HepG2 (cell line): ENCODE measurements around the gene CCND1. TPM values are rescaled to one million over a fixed set of nuclear protein-coding genes. Genes with fewer than 3 reads are reported as not detected.

Experiments
- FIP1L1 ChIP-seq: fragments of 200-400 bp; formaldehyde crosslinking; IDR thresholded peaks from 2 replicates; pipeline ENCODE4 v1.6.1; 2018; ENCODE audit warnings: low read depth, mild to moderate bottlenecking, low read length, moderate library complexity, borderline replicate concordance; ENCODE audit not compliant: insufficient read depth
- MAF1 ChIP-seq: sonication (generic); formaldehyde crosslinking; IDR thresholded peaks from 2 replicates; pipeline ENCODE4 v1.5.0; 2020; ENCODE audit warnings: missing genetic modification reagents, borderline replicate concordance
- MTA1 ChIP-seq: sonication (generic); formaldehyde crosslinking; IDR thresholded peaks from 2 replicates; pipeline ENCODE4 v1.4.0; 2020; ENCODE audit warnings: missing genetic modification reagents, mild to moderate bottlenecking, borderline replicate concordance
- PITX1 ChIP-seq: sonication (generic); formaldehyde crosslinking; IDR thresholded peaks from 2 replicates; pipeline ENCODE4 v1.5.1; 2020; ENCODE audit warnings: mild to moderate bottlenecking, missing genetic modification reagents
- RAD21 ChIP-seq: fragments of 450-650 bp; formaldehyde crosslinking; IDR thresholded peaks from 2 replicates; pipeline ENCODE4 v1.5.0; 2020; ENCODE audit warnings: mild to moderate bottlenecking
- REL ChIP-seq: sonication (generic); formaldehyde crosslinking; conservative IDR thresholded peaks from 2 replicates; pipeline ENCODE4 v1.8.0; 2022; ENCODE audit warnings: mild to moderate bottlenecking, missing genetic modification reagents, moderate library complexity
- SALL1 ChIP-seq: sonication (generic); formaldehyde crosslinking; IDR thresholded peaks from 2 replicates; pipeline ENCODE4 v1.8.0; 2022; ENCODE audit warnings: mild to moderate bottlenecking, missing genetic modification reagents
- ZNF274 ChIP-seq: sonication (generic); formaldehyde crosslinking; IDR thresholded peaks from 2 replicates; pipeline ENCODE4 v1.5.1; 2020; ENCODE audit warnings: mild to moderate bottlenecking, missing genetic modification reagents
- ZNF891 ChIP-seq: sonication (generic); formaldehyde crosslinking; IDR thresholded peaks from 2 replicates; pipeline ENCODE4 v1.5.0; 2020; ENCODE audit warnings: mild to moderate bottlenecking, missing genetic modification reagents
- polyA plus RNA-seq, 8 experiments: library from polyadenylated mRNA; depleted of rRNA in 3 of 8; stranded (reverse) in 7 of 8; unstranded in 1 of 8; fragments of >200 nt; fragmentation: Illumina TruSeq in 4 of 8; extraction: Trizol in 4 of 8; gene quantifications; 2 replicates each; pipeline versions ENCODE4 v1.2.1 to v1.2.3, GENCODE V29; 2011 to 2016; ENCODE audit warnings: low read depth in 4 of 8, missing spikeins in 1 of 8, mixed read lengths in 1 of 8; ENCODE audit not compliant: insufficient read depth in 1 of 8
- total RNA-seq, 5 experiments: library from RNA; depleted of rRNA; stranded (reverse); fragments of >200 nt; fragmentation: Illumina TruSeq; extraction: Trizol; gene quantifications; 2 replicates each; pipeline ENCODE4 v1.2.3, GENCODE V29; 2016; ENCODE audit warnings: low read depth in 1 of 5
- TF ChIP-seq, protein P1 (sequence below): sonication (generic); formaldehyde crosslinking; IDR thresholded peaks from 2 replicates; pipeline ENCODE4 v1.4.0; 2020; ENCODE audit warnings: missing genetic modification reagents
- TF ChIP-seq, protein P2 (sequence below): sonication (generic); formaldehyde crosslinking; IDR thresholded peaks from 2 replicates; pipeline ENCODE4 v1.8.0; 2022; ENCODE audit warnings: mild to moderate bottlenecking, missing genetic modification reagents; ENCODE audit not compliant: insufficient replicate concordance
- TF ChIP-seq, protein P3 (sequence below): sonication (generic); formaldehyde crosslinking; IDR thresholded peaks from 2 replicates; pipeline ENCODE4 v1.5.0; 2020; ENCODE audit warnings: missing genetic modification reagents
- TF ChIP-seq, protein P4 (sequence below): sonication (generic); formaldehyde crosslinking; IDR thresholded peaks from 2 replicates; pipeline ENCODE4 v1.8.1; 2023; ENCODE audit warnings: mild to moderate bottlenecking, missing genetic modification reagents, borderline replicate concordance
- TF ChIP-seq, protein P5 (sequence below): sonication (generic); formaldehyde crosslinking; IDR thresholded peaks from 2 replicates; pipeline ENCODE4 v1.8.0; 2022; ENCODE audit warnings: mild to moderate bottlenecking, missing genetic modification reagents
- TF ChIP-seq, protein P6 (sequence below): sonication (generic); formaldehyde crosslinking; IDR thresholded peaks from 2 replicates; pipeline ENCODE4 v1.4.0; 2020; ENCODE audit warnings: missing genetic modification reagents
- TF ChIP-seq, protein P7 (sequence below): sonication (generic); formaldehyde crosslinking; IDR thresholded peaks from 2 replicates; pipeline ENCODE4 v1.5.1; 2020; ENCODE audit warnings: missing genetic modification reagents, mild to moderate bottlenecking, borderline replicate concordance
- TF ChIP-seq, protein P8 (sequence below): sonication (generic); formaldehyde crosslinking; IDR thresholded peaks from 2 replicates; pipeline ENCODE4 v1.4.0; 2020; ENCODE audit warnings: mild to moderate bottlenecking, missing genetic modification reagents

The CCND1 gene
- total and polyA plus RNA-seq, 2 of the 13 experiments (the other 11 are each of a cell fraction or from before 2014, with no cell fraction given), result 107 to 136 TPM

DNA sequence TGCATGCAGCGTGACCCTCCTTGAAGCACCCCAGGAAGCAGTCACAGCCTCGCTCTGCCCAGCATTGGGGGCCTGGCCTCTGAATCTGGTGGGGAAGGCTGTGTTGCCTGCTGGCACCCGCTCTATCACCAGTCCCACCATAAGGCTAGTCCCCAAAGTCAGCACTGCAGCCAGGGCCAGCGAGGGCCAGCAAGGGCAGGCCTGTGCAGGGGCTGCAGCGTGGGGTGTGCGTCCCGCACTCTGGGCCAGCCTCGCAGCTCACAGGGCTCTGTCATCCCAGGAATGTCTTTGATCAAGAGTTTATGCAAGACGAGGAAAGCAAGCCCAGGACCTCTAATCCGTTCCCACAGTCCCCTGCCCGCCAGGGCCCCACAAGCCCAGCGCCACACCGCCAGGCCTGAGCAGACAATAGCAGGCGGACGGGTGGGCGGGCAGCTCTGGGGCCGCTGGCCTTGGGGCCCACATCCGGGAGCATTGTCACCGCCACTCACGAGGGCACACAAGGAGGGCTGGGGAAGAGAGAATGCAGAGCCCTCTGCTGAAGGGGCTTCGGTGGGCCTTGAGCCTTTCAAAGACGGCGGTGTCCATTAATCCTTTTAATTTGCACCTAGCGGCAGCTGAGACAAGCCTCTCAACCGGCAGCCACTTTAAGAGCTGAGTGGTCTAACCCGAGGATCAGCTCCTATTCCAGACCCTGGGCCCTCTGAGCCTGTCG is 17.1 kb downstream of the CCND1 start (continued):
- TF ChIP-seq MTA1 (CRISPR knock-in tag) (peak; percentile 97), MAF1 (CRISPR knock-in tag) (no peak), ZNF891 (no peak), FIP1L1 (no peak), ZNF274 (CRISPR knock-in tag) (peak; percentile 22; the same call in 1 of the 2 replicates), PITX1 (CRISPR knock-in tag) (peak; percentile 98), REL (CRISPR knock-in tag) (peak; percentile 79; the same call in 1 of the 2 replicates), SALL1 (CRISPR knock-in tag) (peak; percentile 96), RAD21 (CRISPR knock-in tag) (peak; percentile 57; the same call in 1 of the 2 replicates)
- TF ChIP-seq, protein P1, sequence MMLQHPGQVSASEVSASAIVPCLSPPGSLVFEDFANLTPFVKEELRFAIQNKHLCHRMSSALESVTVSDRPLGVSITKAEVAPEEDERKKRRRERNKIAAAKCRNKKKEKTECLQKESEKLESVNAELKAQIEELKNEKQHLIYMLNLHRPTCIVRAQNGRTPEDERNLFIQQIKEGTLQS, result peak; percentile 82
- TF ChIP-seq, protein P2, sequence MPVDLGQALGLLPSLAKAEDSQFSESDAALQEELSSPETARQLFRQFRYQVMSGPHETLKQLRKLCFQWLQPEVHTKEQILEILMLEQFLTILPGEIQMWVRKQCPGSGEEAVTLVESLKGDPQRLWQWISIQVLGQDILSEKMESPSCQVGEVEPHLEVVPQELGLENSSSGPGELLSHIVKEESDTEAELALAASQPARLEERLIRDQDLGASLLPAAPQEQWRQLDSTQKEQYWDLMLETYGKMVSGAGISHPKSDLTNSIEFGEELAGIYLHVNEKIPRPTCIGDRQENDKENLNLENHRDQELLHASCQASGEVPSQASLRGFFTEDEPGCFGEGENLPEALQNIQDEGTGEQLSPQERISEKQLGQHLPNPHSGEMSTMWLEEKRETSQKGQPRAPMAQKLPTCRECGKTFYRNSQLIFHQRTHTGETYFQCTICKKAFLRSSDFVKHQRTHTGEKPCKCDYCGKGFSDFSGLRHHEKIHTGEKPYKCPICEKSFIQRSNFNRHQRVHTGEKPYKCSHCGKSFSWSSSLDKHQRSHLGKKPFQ (CRISPR knock-in tag), result no peak
- TF ChIP-seq, protein P3, sequence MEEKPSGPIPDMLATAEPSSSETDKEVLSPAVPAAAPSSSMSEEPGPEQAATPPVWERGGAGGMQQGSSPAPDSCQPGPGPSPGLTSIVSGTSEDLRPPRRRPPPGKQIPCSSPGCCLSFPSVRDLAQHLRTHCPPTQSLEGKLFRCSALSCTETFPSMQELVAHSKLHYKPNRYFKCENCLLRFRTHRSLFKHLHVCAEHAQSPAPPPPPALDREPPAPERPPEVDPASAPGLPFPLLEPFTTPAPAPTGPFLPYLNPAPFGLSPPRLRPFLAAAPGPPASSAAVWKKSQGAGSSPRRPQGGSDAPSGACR (CRISPR knock-in tag), result no peak
- TF ChIP-seq, protein P4, sequence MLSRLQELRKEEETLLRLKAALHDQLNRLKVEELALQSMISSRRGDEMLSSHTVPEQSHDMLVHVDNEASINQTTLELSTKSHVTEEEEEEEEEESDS (CRISPR knock-in tag), result no peak
- TF ChIP-seq, protein P5, sequence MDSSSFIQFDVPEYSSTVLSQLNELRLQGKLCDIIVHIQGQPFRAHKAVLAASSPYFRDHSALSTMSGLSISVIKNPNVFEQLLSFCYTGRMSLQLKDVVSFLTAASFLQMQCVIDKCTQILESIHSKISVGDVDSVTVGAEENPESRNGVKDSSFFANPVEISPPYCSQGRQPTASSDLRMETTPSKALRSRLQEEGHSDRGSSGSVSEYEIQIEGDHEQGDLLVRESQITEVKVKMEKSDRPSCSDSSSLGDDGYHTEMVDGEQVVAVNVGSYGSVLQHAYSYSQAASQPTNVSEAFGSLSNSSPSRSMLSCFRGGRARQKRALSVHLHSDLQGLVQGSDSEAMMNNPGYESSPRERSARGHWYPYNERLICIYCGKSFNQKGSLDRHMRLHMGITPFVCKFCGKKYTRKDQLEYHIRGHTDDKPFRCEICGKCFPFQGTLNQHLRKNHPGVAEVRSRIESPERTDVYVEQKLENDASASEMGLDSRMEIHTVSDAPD (CRISPR knock-in tag), result peak; percentile 59; the same call in 1 of the 2 replicates
- TF ChIP-seq, protein P6, sequence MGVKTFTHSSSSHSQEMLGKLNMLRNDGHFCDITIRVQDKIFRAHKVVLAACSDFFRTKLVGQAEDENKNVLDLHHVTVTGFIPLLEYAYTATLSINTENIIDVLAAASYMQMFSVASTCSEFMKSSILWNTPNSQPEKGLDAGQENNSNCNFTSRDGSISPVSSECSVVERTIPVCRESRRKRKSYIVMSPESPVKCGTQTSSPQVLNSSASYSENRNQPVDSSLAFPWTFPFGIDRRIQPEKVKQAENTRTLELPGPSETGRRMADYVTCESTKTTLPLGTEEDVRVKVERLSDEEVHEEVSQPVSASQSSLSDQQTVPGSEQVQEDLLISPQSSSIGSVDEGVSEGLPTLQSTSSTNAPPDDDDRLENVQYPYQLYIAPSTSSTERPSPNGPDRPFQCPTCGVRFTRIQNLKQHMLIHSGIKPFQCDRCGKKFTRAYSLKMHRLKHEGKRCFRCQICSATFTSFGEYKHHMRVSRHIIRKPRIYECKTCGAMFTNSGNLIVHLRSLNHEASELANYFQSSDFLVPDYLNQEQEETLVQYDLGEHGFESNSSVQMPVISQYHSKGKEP, result no peak; the same call in 1 of the 2 replicates
- TF ChIP-seq, protein P7, sequence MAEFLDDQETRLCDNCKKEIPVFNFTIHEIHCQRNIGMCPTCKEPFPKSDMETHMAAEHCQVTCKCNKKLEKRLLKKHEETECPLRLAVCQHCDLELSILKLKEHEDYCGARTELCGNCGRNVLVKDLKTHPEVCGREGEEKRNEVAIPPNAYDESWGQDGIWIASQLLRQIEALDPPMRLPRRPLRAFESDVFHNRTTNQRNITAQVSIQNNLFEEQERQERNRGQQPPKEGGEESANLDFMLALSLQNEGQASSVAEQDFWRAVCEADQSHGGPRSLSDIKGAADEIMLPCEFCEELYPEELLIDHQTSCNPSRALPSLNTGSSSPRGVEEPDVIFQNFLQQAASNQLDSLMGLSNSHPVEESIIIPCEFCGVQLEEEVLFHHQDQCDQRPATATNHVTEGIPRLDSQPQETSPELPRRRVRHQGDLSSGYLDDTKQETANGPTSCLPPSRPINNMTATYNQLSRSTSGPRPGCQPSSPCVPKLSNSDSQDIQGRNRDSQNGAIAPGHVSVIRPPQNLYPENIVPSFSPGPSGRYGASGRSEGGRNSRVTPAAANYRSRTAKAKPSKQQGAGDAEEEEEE (CRISPR knock-in tag), result peak; percentile 48; the same call in 1 of the 2 replicates
- TF ChIP-seq, protein P8, sequence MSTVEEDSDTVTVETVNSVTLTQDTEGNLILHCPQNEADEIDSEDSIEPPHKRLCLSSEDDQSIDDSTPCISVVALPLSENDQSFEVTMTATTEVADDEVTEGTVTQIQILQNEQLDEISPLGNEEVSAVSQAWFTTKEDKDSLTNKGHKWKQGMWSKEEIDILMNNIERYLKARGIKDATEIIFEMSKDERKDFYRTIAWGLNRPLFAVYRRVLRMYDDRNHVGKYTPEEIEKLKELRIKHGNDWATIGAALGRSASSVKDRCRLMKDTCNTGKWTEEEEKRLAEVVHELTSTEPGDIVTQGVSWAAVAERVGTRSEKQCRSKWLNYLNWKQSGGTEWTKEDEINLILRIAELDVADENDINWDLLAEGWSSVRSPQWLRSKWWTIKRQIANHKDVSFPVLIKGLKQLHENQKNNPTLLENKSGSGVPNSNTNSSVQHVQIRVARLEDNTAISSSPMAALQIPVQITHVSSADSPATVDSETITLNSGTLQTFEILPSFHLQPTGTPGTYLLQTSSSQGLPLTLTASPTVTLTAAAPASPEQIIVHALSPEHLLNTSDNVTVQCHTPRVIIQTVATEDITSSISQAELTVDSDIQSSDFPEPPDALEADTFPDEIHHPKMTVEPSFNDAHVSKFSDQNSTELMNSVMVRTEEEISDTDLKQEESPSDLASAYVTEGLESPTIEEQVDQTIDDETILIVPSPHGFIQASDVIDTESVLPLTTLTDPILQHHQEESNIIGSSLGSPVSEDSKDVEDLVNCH (CRISPR knock-in tag), result peak; percentile 84
